ENCODE data around the gene ACIN1. TPM values are rescaled to one million over a fixed set of nuclear protein-coding genes. Genes with fewer than 3 reads are reported as not detected.
A peak's percentile ranks its signal among the peaks of the same experiment; 100 is the strongest.

Gene ACIN1
- total and polyA plus RNA-seq, 5 experiments from 2014 or later = 6.3 to 322 (median 14.1) TPM

GRCh38 chr14:23101986-23102625, 7.2 kb upstream of the ACIN1 start:
- H3K4me3 Mint-ChIP-seq = no peak overlapping the region
- DNase-seq (no peak), ATAC-seq (no peak)
- H3K4me1 Mint-ChIP-seq = peaks cover 13 to 25% (median 24%) of the 10 kb centered on the region in 4 donors
- H3K27ac Mint-ChIP-seq = peak overlapping the region in 2 of 10 donors; percentile 15 to 29
- H3K9me3 Mint-ChIP-seq = no peaks in the 10 kb centered on the region
- POLR2A ChIA-PET = interaction anchor here (0.8 kb wide), 2 partner anchors 8 to 26 kb away, joined by 3 read pairs; partner anchors contain the start of gene ACIN1
- H3K27me3 Mint-ChIP-seq = no peaks in the 10 kb centered on the region
- H3K36me3 Mint-ChIP-seq = peaks cover 4 to 30% (median 8%) of the 10 kb centered on the region in 3 donors

- Mint-ChIP-seq H3K9me3 (no peaks in the 10 kb centered on the region), H3K36me3 (peaks cover 4 to 31% (median 8%) of the 10 kb centered on the region in 3 donors), H3K4me1 (peaks cover 20 to 33% (median 31%) of the 10 kb centered on the region in 4 donors), H3K27me3 (no peaks in the 10 kb centered on the region), H3K27ac (peak overlapping the region in 2 of 10 donors; percentile 19 to 29), H3K4me3 (no peak overlapping the region)
- POLR2A ChIA-PET = interaction anchor here (0.8 kb wide), 1 partner anchor 25 kb away, joined by 3 read pairs; no protein-coding TSS in a partner anchor
- ATAC-seq (no peak), DNase-seq (no peak)
Observed at GRCh38 chr14:23101213-23101970, 6.5 kb upstream of the ACIN1 start.

- Mint-ChIP-seq H3K27me3 (no peaks in the 10 kb centered on the region), H3K27ac (peak overlapping the region in 4 of 10 donors; percentile 18 to 89 (median 72)), H3K9me3 (no peaks in the 10 kb centered on the region), H3K4me3 (peak overlapping the region in 1 of 10 donors; percentile 34), H3K36me3 (peaks cover 4 to 31% (median 8%) of the 10 kb centered on the region in 3 donors), H3K4me1 (peaks cover 20 to 35% (median 33%) of the 10 kb centered on the region in 4 donors)
- POLR2A ChIA-PET = interaction anchor here (0.7 to 1.6 kb wide), 2 partner anchors 21 to 56 kb away, joined by 5 to 7 read pairs; no protein-coding TSS in a partner anchor
- ATAC-seq = no peak
- DNase-seq = no peak
Observed at GRCh38 chr14:23099212-23099861, 4.4 kb upstream of the ACIN1 start.

- no peak for ATAC-seq
- POLR2A ChIA-PET = interaction anchor here (0.6 to 0.9 kb wide), 3 partner anchors 22 to 144 kb away, joined by 3 to 6 read pairs (median 4); no protein-coding TSS in a partner anchor
- peak overlapping the region in 6 of 10 donors; percentile 24 to 61 (median 47) for H3K27ac Mint-ChIP-seq
- peaks cover 23 to 45% (median 33%) of the 10 kb centered on the region in 4 donors for H3K4me1 Mint-ChIP-seq
- peak overlapping the region in 2 of 10 donors; percentile 58 to 69 for H3K4me3 Mint-ChIP-seq
- DNase-seq = no peak
- no peaks in the 10 kb centered on the region for H3K9me3 Mint-ChIP-seq
- H3K36me3 Mint-ChIP-seq = peaks cover 4 to 38% (median 8%) of the 10 kb centered on the region in 3 donors
- no peaks in the 10 kb centered on the region for H3K27me3 Mint-ChIP-seq
Observed at GRCh38 chr14:23097786-23098185, 2.9 kb upstream of the ACIN1 start.

- no peak within 1 kb of the TSS for H3K4me3 Mint-ChIP-seq
- POLR2A ChIA-PET = interaction anchor here (0.5 to 3.6 kb wide), 39 partner anchors 7 to 1659 kb away, joined by 3 to 123 read pairs (median 4); partner anchors contain the start of genes CEBPE, DCAF11, HAUS4 and IRF9
- H3K9me3 Mint-ChIP-seq = no peaks in the 10 kb centered on the region
- ATAC-seq = peak; percentile 88
- H3K36me3 Mint-ChIP-seq = peaks cover 8 to 62% (median 14%) of the 10 kb centered on the region in 3 donors
- DNase-seq = peak in 9 of 10 donors; percentile 81 to 100 (median 100)
- no peaks in the 10 kb centered on the region for H3K27me3 Mint-ChIP-seq
- no peak within 1 kb of the TSS for H3K27ac Mint-ChIP-seq
- H3K4me1 Mint-ChIP-seq = peaks cover 24 to 60% (median 34%) of the 10 kb centered on the region in 4 donors
Observed at GRCh38 chr14:23095196-23096108, 516 bp upstream of the ACIN1 start, which contains the start of gene C14orf119. Gene C14orf119 (plus strand): TSS chr14:23095505. CDS start chr14:23097659, 2,154 bp downstream.

- peaks cover 12 to 66% (median 16%) of the 10 kb centered on the region in 3 donors for H3K36me3 Mint-ChIP-seq
- H3K27me3 Mint-ChIP-seq = no peaks in the 10 kb centered on the region
- POLR2A ChIA-PET = interaction anchor here (0.6 to 3.6 kb wide), 22 partner anchors 9 to 1101 kb away, joined by 3 to 123 read pairs (median 6); partner anchors contain the start of genes CEBPE, DCAF11, NRL and OXA1L
- H3K9me3 Mint-ChIP-seq = no peaks in the 10 kb centered on the region
- peaks cover 22 to 64% (median 34%) of the 10 kb centered on the region in 4 donors for H3K4me1 Mint-ChIP-seq
- no peak for ATAC-seq
- DNase-seq = peak in 5 of 10 donors; percentile 70 to 87 (median 74)
- H3K4me3 Mint-ChIP-seq = no peak overlapping the region
- H3K27ac Mint-ChIP-seq = no peak overlapping the region
Observed at GRCh38 chr14:23093991-23094665, 808 bp downstream of the ACIN1 start.

GRCh38 chr14:23093526-23093925, 1.4 kb downstream of the ACIN1 start:
- no peak for DNase-seq
- no peak for ATAC-seq
- POLR2A ChIA-PET = interaction anchor here (2.5 to 3.6 kb wide), 4 partner anchors 16 to 208 kb away, joined by 15 to 123 read pairs (median 34); partner anchors contain the start of genes CEBPE and PPP1R3E
- Mint-ChIP-seq H3K27me3 (no peaks in the 10 kb centered on the region), H3K27ac (peak overlapping the region in 3 of 10 donors; percentile 12 to 45 (median 12)), H3K36me3 (peaks cover 12 to 66% (median 16%) of the 10 kb centered on the region in 3 donors), H3K9me3 (no peaks in the 10 kb centered on the region), H3K4me1 (peaks cover 21 to 60% (median 31%) of the 10 kb centered on the region in 4 donors), H3K4me3 (peak overlapping the region in 1 of 10 donors; percentile 54)

- peaks cover 21 to 58% (median 29%) of the 10 kb centered on the region in 4 donors for H3K4me1 Mint-ChIP-seq
- peak overlapping the region in 1 of 10 donors; percentile 54 for H3K4me3 Mint-ChIP-seq
- POLR2A ChIA-PET = interaction anchor here (3.6 kb wide), 1 partner anchor 208 kb away, joined by 41 read pairs; the partner anchor contains the start of gene PPP1R3E
- no peaks in the 10 kb centered on the region for H3K9me3 Mint-ChIP-seq
- H3K36me3 Mint-ChIP-seq = peaks cover 12 to 66% (median 16%) of the 10 kb centered on the region in 3 donors
- no peaks in the 10 kb centered on the region for H3K27me3 Mint-ChIP-seq
- ATAC-seq (no peak), DNase-seq (no peak)
- H3K27ac Mint-ChIP-seq = peak overlapping the region in 2 of 10 donors; percentile 12 to 29
Observed at GRCh38 chr14:23093104-23093503, 1.8 kb downstream of the ACIN1 start.

- H3K9me3 Mint-ChIP-seq = no peaks in the 10 kb centered on the region
- DNase-seq (no peak), ATAC-seq (no peak)
- peaks cover 19 to 51% (median 22%) of the 10 kb centered on the region in 4 donors for H3K4me1 Mint-ChIP-seq
- no peaks in the 10 kb centered on the region for H3K27me3 Mint-ChIP-seq
- peak overlapping the region in 3 of 10 donors; percentile 16 to 58 (median 37) for H3K4me3 Mint-ChIP-seq
- POLR2A ChIA-PET = interaction anchor here (0.6 to 1.7 kb wide), 6 partner anchors 9 to 162 kb away, joined by 3 to 7 read pairs (median 4); no protein-coding TSS in a partner anchor
- H3K27ac Mint-ChIP-seq = peak overlapping the region in 2 of 10 donors; percentile 13 to 15
- peaks cover 8 to 70% (median 14%) of the 10 kb centered on the region in 3 donors for H3K36me3 Mint-ChIP-seq
Observed at GRCh38 chr14:23091294-23092225, 3.4 kb downstream of the ACIN1 start.

GRCh38 chr14:23090254-23090636, 4.7 kb downstream of the ACIN1 start:
- H3K4me3 Mint-ChIP-seq = no peak overlapping the region
- H3K27me3 Mint-ChIP-seq = no peaks in the 10 kb centered on the region
- POLR2A ChIA-PET = interaction anchor here (1.3 kb wide), 1 partner anchor 19 kb away, joined by 3 read pairs; no protein-coding TSS in a partner anchor
- no peaks in the 10 kb centered on the region for H3K9me3 Mint-ChIP-seq
- peaks cover 8 to 83% (median 14%) of the 10 kb centered on the region in 3 donors for H3K36me3 Mint-ChIP-seq
- no peak for DNase-seq
- no peak for ATAC-seq
- peaks cover 20 to 51% (median 25%) of the 10 kb centered on the region in 4 donors for H3K4me1 Mint-ChIP-seq
- H3K27ac Mint-ChIP-seq = peak overlapping the region in 3 of 10 donors; percentile 11 to 57 (median 27)

All from naive thymus-derived CD8-positive, alpha-beta T cell (primary cell).